Measurements from ENCODE around the gene TTF1. TPM values are rescaled to one million over a fixed set of nuclear protein-coding genes. Genes with fewer than 3 reads are reported as not detected.

The TTF1 gene
- total RNA-seq, 1 donor = 6.9 TPM

DNA sequence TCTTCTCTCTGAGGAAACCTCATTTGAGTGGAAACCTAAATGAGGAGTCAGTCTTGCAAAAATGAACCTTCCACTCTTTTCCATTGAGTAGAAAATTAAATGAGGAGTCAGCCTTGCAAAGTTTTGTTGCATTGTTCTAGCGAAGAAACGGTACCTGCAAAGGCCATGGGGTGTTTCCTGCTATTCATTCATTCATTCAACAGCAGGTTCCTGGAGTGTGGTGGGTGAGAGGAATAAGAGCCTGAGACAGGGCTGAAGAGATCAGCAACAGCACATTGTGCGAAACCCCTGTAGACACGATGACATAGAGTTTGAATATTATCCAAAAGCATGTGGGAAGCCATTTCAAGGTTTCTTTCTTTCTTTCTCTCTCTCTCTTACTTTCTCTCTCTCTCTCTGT, 37.2 kb downstream of the TTF1 start:
- TF ChIP-seq, protein P1, sequence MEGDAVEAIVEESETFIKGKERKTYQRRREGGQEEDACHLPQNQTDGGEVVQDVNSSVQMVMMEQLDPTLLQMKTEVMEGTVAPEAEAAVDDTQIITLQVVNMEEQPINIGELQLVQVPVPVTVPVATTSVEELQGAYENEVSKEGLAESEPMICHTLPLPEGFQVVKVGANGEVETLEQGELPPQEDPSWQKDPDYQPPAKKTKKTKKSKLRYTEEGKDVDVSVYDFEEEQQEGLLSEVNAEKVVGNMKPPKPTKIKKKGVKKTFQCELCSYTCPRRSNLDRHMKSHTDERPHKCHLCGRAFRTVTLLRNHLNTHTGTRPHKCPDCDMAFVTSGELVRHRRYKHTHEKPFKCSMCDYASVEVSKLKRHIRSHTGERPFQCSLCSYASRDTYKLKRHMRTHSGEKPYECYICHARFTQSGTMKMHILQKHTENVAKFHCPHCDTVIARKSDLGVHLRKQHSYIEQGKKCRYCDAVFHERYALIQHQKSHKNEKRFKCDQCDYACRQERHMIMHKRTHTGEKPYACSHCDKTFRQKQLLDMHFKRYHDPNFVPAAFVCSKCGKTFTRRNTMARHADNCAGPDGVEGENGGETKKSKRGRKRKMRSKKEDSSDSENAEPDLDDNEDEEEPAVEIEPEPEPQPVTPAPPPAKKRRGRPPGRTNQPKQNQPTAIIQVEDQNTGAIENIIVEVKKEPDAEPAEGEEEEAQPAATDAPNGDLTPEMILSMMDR (IDR thresholded peaks at IDR 0.05; ENCODE audit: insufficient read depth, low read depth, low read length) = no peak
- no peak for DNase-seq (ENCODE audit: low read depth)

DNA sequence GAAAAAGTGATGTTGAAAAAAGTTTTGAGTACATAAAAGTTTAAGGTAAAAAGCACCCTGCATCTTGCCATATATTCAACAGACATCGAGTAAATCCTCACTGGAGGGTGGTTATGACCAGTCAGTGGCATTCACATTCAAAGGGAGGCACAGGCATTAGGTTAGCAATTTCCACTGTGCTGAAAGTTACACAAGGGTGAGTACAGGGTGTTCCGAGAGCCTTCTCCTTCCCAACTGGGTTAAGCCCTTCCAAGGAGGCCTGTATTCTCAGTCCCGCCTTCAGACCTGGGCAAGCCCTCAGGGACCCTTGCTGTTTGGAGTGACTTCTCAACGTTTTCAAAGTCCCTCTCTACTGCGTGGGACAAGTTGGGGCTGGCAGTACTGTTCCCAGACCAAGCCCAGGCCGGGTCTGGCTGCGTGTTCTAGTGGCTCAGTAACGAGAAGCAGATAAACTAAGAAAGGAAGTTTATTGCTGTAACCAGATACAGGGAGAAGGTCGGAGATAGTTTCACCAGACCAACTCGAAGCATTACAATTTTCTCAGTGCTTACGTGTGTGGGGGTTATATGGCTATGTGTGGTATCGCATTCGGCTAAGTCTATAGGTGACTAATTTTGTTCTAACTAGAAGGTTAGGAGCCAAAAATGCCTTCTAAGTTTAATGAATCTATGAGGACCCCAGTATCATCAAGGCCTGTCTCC, 38.9 kb downstream of the TTF1 start:
- DNase-seq (ENCODE audit: low read depth) = peak; percentile 19
- TF ChIP-seq, protein P1 (IDR thresholded peaks at IDR 0.05; ENCODE audit: insufficient read depth, low read depth, low read length) = no peak
- no peak overlapping the region for H3K4me3 ChIP-seq (ENCODE audit: low read depth, low read length)

More for the DNA sequence above, 37.2 kb downstream of the TTF1 start:
- no peak overlapping the region for H3K4me3 ChIP-seq (ENCODE audit: low read depth, low read length)

DNA sequence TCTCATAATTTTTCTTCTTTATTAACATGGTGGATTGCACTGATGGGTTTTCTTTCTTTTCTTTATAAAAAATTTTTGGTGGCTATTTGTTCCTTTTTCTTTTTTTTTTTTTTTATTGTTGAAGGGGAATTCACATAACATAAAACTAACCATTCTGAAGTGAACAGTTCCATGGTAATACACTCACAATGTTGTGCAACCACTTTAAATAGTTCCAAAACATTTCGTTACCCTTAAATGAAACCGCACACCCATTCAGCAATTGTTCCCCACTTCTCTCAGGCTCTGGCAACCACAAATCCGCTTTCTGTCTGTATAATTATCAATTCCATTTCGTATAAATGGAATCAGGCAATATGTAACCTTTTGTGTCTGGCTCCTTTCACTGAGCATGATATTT, 40.2 kb downstream of the TTF1 start:
- TF ChIP-seq, protein P1 (IDR thresholded peaks at IDR 0.05; ENCODE audit: insufficient read depth, low read depth, low read length) = no peak
- DNase-seq (ENCODE audit: low read depth) = no peak
- H3K4me3 ChIP-seq (ENCODE audit: low read depth, low read length) = no peak overlapping the region

DNA sequence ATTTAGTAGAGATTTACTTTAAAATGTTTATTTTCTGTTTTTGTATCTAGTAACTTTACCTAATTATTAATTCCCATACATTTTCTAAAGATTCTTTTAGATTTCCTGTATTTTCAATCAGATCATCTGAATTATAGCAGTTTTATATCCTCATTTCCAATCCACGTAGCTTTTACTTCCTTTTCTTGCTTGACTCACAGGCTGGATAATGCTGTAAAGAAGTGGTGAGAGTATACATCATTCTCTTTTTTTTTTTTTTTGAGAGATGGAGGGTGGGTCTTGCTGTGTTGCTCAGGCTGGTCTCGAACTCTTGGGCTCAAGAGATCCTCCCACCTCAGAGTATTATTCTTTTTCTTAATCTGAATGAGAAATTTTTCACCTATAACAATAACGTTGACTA, 40.7 kb downstream of the TTF1 start:
- DNase-seq (ENCODE audit: low read depth) = no peak
- TF ChIP-seq, protein P1 (IDR thresholded peaks at IDR 0.05; ENCODE audit: insufficient read depth, low read depth, low read length) = no peak
- H3K4me3 ChIP-seq (ENCODE audit: low read depth, low read length) = no peak overlapping the region

DNA sequence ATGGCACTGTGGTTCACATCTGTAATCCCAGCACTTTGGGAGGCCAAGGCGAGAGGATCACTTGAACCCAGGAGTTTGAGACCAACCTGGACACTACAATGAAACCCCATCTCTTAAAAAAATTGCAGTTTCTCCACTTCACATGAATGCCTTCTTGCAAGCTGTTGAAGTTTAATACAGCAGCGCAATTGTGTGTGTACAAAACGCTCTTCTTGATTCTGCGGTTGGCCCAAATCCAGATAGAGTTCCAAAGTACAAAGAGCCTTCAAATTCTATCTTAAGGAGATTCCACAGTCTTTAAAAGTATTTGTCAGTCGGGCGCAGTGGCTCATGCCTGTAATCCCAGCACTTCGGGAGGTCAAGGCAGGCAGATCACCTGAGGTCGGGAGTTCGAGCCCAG, 42.6 kb downstream of the TTF1 start:
- no peak overlapping the region for H3K4me3 ChIP-seq (ENCODE audit: low read depth, low read length)
- TF ChIP-seq, protein P1 (IDR thresholded peaks at IDR 0.05; ENCODE audit: insufficient read depth, low read depth, low read length) = no peak
- no peak for DNase-seq (ENCODE audit: low read depth)

DNA sequence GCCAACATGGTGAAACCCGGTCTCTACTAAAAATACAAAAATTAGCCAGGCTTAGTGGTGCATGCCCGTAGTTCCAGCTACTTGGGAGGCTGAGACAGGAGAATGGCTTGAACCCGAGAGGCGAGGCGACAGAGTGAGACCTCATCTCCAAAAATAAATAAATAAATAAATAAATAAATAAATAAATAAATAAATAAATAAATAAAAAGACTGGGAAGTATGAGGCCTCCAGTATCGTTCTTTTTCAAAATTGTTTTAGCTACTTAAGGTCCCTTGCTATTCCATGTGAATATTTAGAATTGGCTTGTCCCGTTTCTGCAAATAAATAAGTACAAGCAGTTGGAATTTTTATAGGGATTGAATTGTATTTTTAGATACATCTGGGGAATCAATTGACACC, 48.9 kb downstream of the TTF1 start:
- no peak for DNase-seq (ENCODE audit: low read depth)
- TF ChIP-seq, protein P1 (IDR thresholded peaks at IDR 0.05; ENCODE audit: insufficient read depth, low read depth, low read length) = no peak
- H3K4me3 ChIP-seq (ENCODE audit: low read depth, low read length) = no peak overlapping the region
